ENCODE data around the gene GLIS1. TPM values are rescaled to one million over a fixed set of nuclear protein-coding genes. Genes with fewer than 3 reads are reported as not detected.

The GLIS1 gene
- total RNA-seq, 2 donors from 2014 or later = 0.16 TPM; not detected in 1

- no peaks in the 10 kb centered on the region for H3K36me3 ChIP-seq
- H3K9ac ChIP-seq (ENCODE audit: low read depth in 2 of 2, low read length in 2 of 2) = no peak overlapping the region
- no peak overlapping the region for H3K4me3 ChIP-seq
- intact Hi-C loops (cut with DNase I) = no loop called here
- H3K4me1 ChIP-seq = no peaks in the 10 kb centered on the region
- no peak overlapping the region for H3K27ac ChIP-seq
- no peaks in the 10 kb centered on the region for H3K9me3 ChIP-seq
- DNase-seq = no peak
- TF ChIP-seq CTCF (IDR thresholded peaks at IDR 0.05) = no peak
- H3K27me3 ChIP-seq = no peaks in the 10 kb centered on the region
These were observed 51.5 kb downstream of the GLIS1 start for GRCh38 chr1:53687426-53687825.

GRCh38 chr1:53686965-53687267, 52.0 kb downstream of the GLIS1 start:
- no peak for TF ChIP-seq CTCF (IDR thresholded peaks at IDR 0.05)
- no peaks in the 10 kb centered on the region for H3K9me3 ChIP-seq
- no peak overlapping the region for H3K27ac ChIP-seq
- no peaks in the 10 kb centered on the region for H3K36me3 ChIP-seq
- H3K27me3 ChIP-seq = no peaks in the 10 kb centered on the region
- H3K4me3 ChIP-seq = no peak overlapping the region
- DNase-seq = no peak
- H3K9ac ChIP-seq (ENCODE audit: low read depth in 2 of 2, low read length in 2 of 2) = no peak overlapping the region
- intact Hi-C loops (cut with DNase I) = no loop called here
- H3K4me1 ChIP-seq = peaks cover under 1% of the 10 kb centered on the region

- Histone ChIP-seq H3K36me3 (no peaks in the 10 kb centered on the region), H3K9ac (ENCODE audit: low read depth in 2 of 2, low read length in 2 of 2) (no peak overlapping the region), H3K4me1 (peaks cover 6% of the 10 kb centered on the region), H3K27me3 (no peaks in the 10 kb centered on the region), H3K27ac (no peak overlapping the region), H3K4me3 (no peak overlapping the region), H3K9me3 (no peaks in the 10 kb centered on the region)
- TF ChIP-seq CTCF (IDR thresholded peaks at IDR 0.05) = no peak
- intact Hi-C loops (cut with DNase I) = no loop called here
- no peak for DNase-seq
These were observed 52.6 kb downstream of the GLIS1 start for GRCh38 chr1:53686091-53686964.

GRCh38 chr1:53685272-53686051, 53.5 kb downstream of the GLIS1 start:
- Histone ChIP-seq H3K27ac (no peak overlapping the region), H3K4me3 (no peak overlapping the region), H3K4me1 (peaks cover 6% of the 10 kb centered on the region), H3K9me3 (no peaks in the 10 kb centered on the region), H3K9ac (ENCODE audit: low read depth in 2 of 2, low read length in 2 of 2) (no peak overlapping the region), H3K36me3 (no peaks in the 10 kb centered on the region), H3K27me3 (no peaks in the 10 kb centered on the region)
- intact Hi-C loops (cut with DNase I) = no loop called here
- TF ChIP-seq CTCF (IDR thresholded peaks at IDR 0.05) = no peak
- DNase-seq = no peak

GRCh38 chr1:53684741-53685140, 54.2 kb downstream of the GLIS1 start:
- TF ChIP-seq CTCF (IDR thresholded peaks at IDR 0.05) = no peak
- Histone ChIP-seq H3K27me3 (no peaks in the 10 kb centered on the region), H3K4me3 (no peak overlapping the region), H3K36me3 (no peaks in the 10 kb centered on the region), H3K9ac (ENCODE audit: low read depth in 2 of 2, low read length in 2 of 2) (no peak overlapping the region), H3K9me3 (no peaks in the 10 kb centered on the region), H3K27ac (no peak overlapping the region), H3K4me1 (peaks cover 6% of the 10 kb centered on the region)
- no peak for DNase-seq
- intact Hi-C loops (cut with DNase I) = loop anchor here (5.0 kb wide), 1 partner anchor 197 kb away; no protein-coding TSS in a partner anchor
